ENCODE results near the gene NR5A1.

Gene NR5A1

DNA sequence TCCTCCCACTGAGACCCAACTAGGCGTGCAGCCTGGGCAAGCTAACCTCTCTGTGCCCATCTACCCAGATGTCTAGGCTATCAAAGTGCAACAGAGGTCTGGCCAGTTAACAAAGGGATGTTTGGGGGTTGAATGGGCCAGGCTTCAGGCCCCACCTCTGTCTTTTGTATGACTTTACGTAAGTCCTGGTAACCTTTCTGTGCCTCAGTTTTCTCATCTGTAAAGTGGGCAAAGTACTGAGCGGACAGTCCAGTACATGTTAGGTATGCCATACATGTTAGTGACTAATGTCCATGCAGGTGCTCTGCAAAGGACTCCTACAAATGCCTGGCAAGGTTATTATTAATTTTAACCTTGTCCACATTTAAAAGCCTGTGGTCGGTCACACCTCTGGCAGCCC, 14.0 kb downstream of the NR5A1 start:
- DNase-seq (ENCODE audit: low spot score) = no peak

GRCh38 chr9:124492818-124493217, 14.4 kb downstream of the NR5A1 start:
- no peak for DNase-seq (ENCODE audit: low spot score)
- no peak for TF ChIP-seq CTCF (IDR thresholded peaks at IDR 0.05; ENCODE audit: extremely low read depth, missing control alignments)

More for the DNA sequence above, 14.0 kb downstream of the NR5A1 start:
- TF ChIP-seq CTCF (IDR thresholded peaks at IDR 0.05; ENCODE audit: extremely low read depth, missing control alignments) = no peak

DNA sequence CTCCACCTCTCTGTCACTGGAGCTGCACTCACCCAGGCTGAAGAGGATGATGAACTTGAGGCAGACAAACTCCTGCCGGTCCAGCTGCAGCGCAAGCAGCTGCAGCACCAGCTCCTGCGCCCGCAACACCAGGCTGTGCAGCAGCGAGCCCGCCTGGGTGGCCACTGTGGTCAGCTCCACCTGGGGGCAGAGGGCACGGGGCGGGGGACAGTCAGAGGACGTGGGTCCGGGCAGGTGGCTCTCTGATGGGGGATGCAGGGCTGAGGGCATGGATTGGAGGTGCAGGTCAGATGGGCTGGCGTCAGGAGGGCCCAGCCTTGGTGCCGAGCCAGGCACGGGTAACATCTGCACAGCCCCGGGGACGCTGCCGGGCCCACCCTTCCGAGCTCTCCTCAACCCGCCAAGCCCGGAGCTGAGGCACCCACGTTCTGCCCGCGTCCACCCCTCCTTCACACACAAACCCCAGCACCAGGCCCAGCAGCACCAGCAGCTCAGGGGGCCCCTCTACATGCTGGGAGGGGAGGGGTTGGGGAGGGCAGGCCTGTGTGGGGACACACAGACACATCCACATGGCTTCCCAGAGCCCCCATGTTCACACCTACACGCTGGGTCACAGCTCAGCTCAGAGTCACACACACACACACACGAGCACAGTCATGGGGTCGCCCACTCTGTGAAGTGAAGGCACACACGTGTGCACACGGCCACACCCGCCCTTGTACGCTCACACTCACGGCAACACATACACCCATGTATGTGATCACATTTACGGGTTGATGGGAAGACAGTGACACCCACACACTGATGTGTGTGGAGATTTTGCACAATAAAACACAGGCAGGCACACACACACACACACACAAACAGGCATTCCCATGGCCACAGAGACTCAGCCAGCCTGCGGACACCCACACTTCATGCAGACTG, 15.9 kb downstream of the NR5A1 start:
- TF ChIP-seq CTCF (IDR thresholded peaks at IDR 0.05; ENCODE audit: extremely low read depth, missing control alignments) = no peak
- no peak for DNase-seq (ENCODE audit: low spot score)

DNA sequence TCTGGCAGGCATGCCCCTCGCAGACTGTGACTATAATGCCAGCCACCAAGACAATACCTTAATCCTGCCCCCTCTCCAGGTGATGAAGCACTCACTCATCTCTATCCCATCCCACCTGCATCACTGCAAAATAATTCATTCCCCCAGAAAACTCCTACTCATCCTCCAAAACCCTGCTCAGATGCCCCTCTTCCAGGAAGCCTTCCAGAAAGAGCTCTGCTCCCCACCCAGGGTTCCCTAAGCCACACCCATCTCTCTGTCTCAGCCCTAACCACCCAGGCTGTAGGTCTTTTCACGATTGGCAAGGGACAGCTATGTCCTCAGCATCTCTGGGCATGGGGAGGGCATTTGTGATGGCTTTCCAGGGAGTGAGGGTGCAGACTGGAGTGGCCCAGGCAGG, 17.2 kb downstream of the NR5A1 start:
- TF ChIP-seq CTCF (IDR thresholded peaks at IDR 0.05; ENCODE audit: extremely low read depth, missing control alignments) = no peak
- no peak for DNase-seq (ENCODE audit: low spot score)

DNA sequence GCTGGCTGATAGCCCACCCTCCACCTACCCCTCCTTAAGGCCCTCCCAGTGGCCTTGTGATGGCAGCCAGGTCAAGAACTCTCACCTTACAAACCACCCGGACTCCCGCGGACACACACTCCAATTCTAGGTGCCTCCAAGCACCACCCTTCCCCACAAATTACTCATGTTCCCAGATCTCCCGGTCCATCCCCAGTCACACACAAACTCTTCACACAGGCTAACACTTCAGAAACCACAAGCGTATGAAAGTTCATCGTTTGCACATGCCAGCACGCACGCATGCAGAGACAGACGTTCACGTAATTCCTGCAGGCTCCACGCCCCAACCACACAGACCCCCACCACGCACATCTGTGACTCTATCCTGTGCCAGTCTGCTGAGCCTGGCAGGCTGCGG, 18.0 kb downstream of the NR5A1 start:
- DNase-seq (ENCODE audit: low spot score) = no peak
- TF ChIP-seq CTCF (IDR thresholded peaks at IDR 0.05; ENCODE audit: extremely low read depth, missing control alignments) = no peak

GRCh38 chr9:124488641-124489210, 18.5 kb downstream of the NR5A1 start:
- DNase-seq (ENCODE audit: low spot score) = no peak
- TF ChIP-seq CTCF (IDR thresholded peaks at IDR 0.05; ENCODE audit: extremely low read depth, missing control alignments) = no peak

Data from GM20000 (cell line).